Heart left ventricle (tissue), 13 donors: ENCODE results near the gene SLC24A2.

Experiments used
- CTCF ChIP-seq, 12 donors: fragments of 200-600 bp; sonication (generic) in 4 of 12; IDR thresholded peaks; one replicate each; pipeline versions ENCODE4 v1.5.0 to v1.8.0; 2018 to 2022; ENCODE audit warnings: antibody characterized with exemption in 12 of 12, mild to moderate bottlenecking in 5 of 12
- POLR2A ChIP-seq, 2 donors: fragments of 450-650 bp; IDR thresholded peaks; one replicate each; pipeline ENCODE4 v1.6.1; 2017; ENCODE audit warnings: antibody characterized with exemption in 2 of 2, mild to moderate bottlenecking in 2 of 2, moderate library complexity in 2 of 2
- donor health status: ischemic (EF 13 %, LVEDD 7.1; RV severe dilation, severe dysfunction).
- donor health status: DM: no; HTN: yes; CAD: no.
- donor health status: DM: no; HTN: no; CAD: no.
- donor health status: ischemic (EF 25% LVEDD 6.9; RV normal size, moderate dysfunction).
- donor health status: ischemic (EF 25% LVEDD 5.7; RV mildly dilated, moderate dysfunction).
- donor health status: ischemic (EF 35%, LVEDD 5.7; RV mildly dilated, moderate dysfunction).
- donor health status: nonischemic (EF 11% LVEDD 7.7; RV severe dilation, severe dysfunction).
- donor health status: DM: yes; HTN: yes; CAD: no.
- donor health status: PGD.
- donor health status: ischemic (EF 29% LVEDD 5.4; RV normal size, mild dysfunction).
- donor health status: nonischemic (EF 23%, LVEDD 6.1; RV moderate dilation, normal function).

GRCh38 chr9:19759066-19759465 is 29.8 kb downstream of the SLC24A2 start:
- TF ChIP-seq CTCF (IDR thresholded peaks at IDR 0.05) (no peak), POLR2A (IDR thresholded peaks at IDR 0.05) (no peak)
